ENCODE results near the gene CLN6.
"Not testable (repeated sequence)": the region's sequence is repeated elsewhere in the genome, so short reads cannot be mapped to it uniquely, and the experiment has no call there.

The CLN6 gene

GRCh38 chr15:68206711-68207151, 22.8 kb downstream of the CLN6 start:
- no peak for DNase-seq (ENCODE audit: low read depth)

- DNase-seq (ENCODE audit: low read depth) = no peak
Observed at GRCh38 chr15:68205954-68206539, 23.5 kb downstream of the CLN6 start.

GRCh38 chr15:68205558-68205944, 24.0 kb downstream of the CLN6 start:
- DNase-seq (ENCODE audit: low read depth) = no peak

DNA sequence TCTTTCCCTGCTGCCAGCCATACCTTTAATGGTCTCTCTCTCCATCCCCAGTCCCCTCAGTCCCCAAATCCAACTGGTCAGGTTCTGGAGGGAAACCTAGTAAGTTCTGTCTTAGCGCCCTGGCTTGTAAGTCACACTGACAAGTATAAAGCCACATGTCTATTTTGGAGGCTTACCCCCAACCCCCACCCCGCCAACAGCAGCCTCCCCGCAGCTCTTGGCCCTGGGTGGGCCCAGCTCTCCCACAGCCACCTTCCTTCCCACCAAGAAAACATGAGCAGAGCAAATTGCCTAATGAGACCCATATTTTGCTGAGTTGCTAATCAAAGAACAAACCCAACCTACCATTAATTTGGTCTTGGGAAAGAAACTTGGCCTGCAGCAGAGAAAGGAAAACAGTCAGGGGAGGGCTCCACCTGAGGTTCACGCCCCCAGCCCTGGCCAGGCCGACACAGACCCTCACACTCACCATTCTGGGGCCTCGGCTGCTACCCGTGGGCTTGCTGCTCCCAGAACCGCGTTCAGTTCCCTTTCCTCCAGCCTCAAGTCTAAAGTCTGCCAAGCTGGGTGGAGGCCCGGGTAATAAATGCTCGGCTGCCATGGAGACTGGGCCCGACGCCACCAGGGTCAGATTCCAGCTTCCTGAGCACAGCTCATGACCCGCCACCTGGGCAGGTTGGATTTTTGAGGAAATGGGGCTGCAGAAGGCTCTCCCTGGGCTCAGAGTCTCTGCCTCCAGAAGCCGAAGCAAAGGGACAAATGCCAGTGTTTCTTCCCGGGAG, 24.6 kb downstream of the CLN6 start, which contains the start of gene CALML4:
TSS of gene CALML4 (minus strand) at position 557 of the 782 bp plus-strand sequence. CDS start at position 472, 85 bp downstream.
- DNase-seq (ENCODE audit: low read depth) = no peak

GRCh38 chr15:68204361-68204760, 25.2 kb downstream of the CLN6 start:
- DNase-seq (ENCODE audit: low read depth) = no peak

- DNase-seq (ENCODE audit: low read depth) = no peak
Observed at GRCh38 chr15:68203956-68204355, 25.6 kb downstream of the CLN6 start.

DNA sequence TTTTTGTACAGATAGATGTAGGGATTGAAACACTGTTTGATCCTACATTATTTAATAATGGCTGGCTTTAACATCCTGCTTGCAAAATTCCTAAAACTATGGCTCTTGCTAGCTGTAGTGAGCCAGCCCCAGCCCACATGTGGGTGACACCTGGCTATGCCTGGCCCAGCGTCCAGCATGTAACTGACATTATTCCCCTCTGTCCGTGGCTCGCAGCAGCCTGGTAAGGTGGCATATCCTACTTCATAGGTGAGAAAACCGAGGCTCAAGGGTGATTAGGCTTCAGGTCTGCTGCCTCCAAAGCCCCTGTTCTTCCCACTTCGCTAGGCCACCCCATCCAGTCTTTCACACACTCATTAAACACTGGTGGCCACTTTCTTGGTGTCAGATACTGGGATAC, 26.0 kb downstream of the CLN6 start:
- no peak for DNase-seq (ENCODE audit: low read depth)

- DNase-seq (ENCODE audit: low read depth) = not testable (repeated sequence)
Observed at GRCh38 chr15:68202994-68203393, 26.5 kb downstream of the CLN6 start.

GRCh38 chr15:68201879-68202261, 27.7 kb downstream of the CLN6 start:
- no peak for DNase-seq (ENCODE audit: low read depth)

DNA sequence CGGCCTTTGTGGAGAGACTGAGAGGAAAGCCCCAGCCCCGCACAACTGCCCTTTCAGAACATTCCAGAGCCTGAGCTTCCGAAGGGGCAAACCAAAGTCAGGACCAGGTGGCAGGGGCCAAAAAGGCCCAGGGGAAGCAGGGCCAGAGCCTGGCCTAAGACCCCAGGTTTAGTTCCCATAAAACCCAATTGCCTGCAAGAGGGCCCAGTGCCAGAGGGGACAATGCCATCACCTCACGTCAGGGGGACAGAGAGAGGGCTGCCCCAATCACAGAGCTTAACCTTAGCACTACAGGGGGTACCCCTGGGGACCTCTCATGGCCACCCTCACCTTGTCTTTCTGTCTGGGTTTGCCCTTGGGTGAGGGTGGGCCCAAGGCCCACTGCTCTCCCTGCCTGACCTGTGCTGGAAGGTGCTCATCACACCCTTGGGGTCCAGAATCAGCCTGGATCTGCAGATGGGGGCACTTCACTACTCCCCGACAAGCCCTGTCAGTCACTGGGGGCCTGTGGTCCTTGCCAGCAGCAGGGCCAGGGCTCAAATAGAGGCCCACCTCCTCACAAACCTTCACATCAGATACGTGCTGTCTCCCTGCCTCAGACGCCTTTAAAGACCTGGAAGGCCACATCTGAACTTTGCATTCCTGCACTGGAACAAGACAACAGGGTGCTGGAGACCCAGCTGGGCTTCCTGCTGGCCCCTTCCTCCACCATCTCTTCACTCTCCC, 28.2 kb downstream of the CLN6 start:
- DNase-seq (ENCODE audit: low read depth) = no peak

- DNase-seq (ENCODE audit: low read depth) = no peak
Observed at GRCh38 chr15:68200016-68200861, 29.3 kb downstream of the CLN6 start.

DNA sequence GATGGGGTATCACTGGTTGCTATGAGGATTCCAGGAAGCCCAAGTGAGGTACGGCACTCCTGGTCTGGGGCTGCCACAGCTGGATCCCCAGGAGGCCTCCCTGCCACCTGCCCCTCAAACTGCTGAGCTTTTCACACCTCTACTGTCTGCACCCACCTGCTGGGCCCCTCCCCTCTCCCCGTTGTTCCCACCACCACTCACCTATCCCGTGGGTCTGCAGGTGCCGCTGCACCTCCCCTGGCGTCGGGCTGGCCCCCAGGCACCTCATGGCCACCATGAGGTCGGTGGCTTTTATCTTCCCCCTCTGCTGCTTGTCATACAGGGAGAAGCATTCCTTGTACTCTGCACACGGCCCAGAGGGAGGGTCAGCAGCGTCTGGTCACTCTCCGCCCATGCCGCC, 30.2 kb downstream of the CLN6 start:
- no peak for DNase-seq (ENCODE audit: low read depth)

DNA sequence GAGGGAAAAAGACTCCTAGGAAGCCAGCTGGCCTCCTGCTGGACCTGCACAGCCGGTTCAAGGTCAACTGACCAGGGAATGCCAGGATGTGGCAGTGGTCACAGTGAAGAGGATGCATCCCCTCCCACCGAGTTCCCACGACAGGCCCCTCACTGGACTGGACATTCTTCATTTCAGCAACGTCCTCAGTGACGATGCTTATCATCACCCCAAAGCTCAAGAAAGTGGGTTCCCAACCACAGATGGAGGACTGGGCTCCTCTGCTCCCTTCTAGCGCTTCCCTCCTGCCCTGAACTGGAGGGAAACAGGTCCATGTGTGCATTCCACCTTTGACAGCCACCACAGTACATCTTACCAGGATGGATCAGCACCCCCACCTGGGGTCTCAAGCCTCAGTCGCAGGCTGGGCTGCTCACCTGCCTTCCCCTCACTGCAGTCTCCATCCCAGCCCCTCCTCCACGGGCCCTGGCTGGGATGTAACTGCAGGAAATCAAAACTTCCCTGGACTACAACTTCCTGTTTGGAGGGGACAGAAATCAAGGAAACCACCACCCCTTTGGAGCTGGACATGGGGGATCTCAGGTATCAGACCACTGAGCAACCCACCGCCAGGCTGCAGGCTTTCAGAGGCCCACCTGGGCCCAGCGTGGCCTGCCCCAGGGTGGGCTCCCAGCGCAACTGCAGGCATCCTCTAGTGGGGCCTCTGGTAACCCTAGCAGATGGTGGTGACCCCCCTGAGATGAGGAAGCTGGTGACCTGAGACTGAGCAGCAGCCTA, 31.7 kb downstream of the CLN6 start:
- no peak for DNase-seq (ENCODE audit: low read depth)

- no peak for DNase-seq (ENCODE audit: low read depth)
Observed at GRCh38 chr15:68197170-68197492, 32.4 kb downstream of the CLN6 start.

DNA sequence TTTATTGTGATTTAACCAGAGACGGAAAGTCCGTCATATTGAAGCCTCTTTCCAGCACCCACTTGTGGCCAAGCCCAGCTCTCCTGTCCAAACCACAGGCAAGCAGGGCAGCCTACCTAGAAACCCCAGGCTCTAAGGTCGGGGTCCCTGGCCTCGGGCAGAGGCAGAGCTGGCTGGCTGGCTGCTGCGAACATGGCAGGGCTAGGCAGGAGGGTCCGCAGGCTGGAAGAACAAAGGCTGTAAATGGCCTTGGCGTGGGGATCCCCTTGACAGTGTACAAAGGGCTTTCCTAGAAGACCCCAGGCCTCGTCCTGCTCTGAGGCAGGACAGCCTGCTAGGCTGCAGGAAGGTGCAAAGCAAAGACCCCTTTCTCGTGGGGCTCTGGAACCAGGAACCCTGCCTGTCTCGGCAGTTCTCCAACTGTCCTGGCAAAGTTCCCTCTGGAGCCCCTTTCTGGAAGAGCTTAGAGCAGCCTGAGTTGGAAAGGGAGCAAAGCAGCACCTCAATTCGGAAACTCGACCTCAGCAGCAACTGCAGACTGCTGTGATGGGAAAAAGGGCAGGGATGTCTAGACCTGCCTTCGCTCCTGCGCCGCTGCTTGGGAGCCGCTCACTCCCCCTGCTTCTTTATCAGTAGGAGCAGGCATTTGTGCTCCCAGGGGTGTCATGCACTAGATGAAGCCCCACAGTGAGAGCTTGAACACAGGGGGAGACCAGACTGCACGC, 32.9 kb downstream of the CLN6 start:
- DNase-seq (ENCODE audit: low read depth) = no peak

- DNase-seq (ENCODE audit: low read depth) = no peak
Observed at GRCh38 chr15:68195336-68196112, 34.0 kb downstream of the CLN6 start.

- DNase-seq (ENCODE audit: low read depth) = no peak
Observed at GRCh38 chr15:68192804-68193486, 36.6 kb downstream of the CLN6 start.

- no peak for DNase-seq (ENCODE audit: low read depth)
Observed at GRCh38 chr15:68192117-68192516, 37.4 kb downstream of the CLN6 start.

DNA sequence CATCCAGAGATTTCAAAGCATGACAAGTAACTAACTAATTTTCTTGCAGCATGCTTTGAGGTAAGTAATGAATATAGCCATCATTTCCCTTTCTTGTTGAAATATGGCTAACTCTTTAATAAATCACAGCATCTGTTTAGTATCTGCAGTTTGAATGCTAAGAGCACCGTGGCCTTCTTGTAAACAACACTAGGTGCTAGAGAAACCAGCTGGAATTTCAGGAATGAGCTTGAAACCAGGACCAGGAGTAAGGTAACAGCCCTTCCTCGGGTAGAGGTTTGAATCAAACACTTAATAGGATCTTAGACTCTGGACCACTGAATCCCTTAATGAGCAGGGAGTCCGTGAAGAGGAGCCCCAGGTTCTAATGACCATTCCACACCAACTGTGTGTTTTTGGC, 38.0 kb downstream of the CLN6 start:
- no peak for DNase-seq (ENCODE audit: low read depth)

Data from stimulated activated CD8-positive, alpha-beta memory T cell treated with anti-CD3 and anti-CD28 coated beads, Interleukin-12 subunit alpha, Interleukin-12 subunit beta, amount 100 ng/mL, for 1 hour (primary cell).